Esophagus muscularis mucosa (tissue), 4 donors: ENCODE results near the gene ZBED4.

ENCODE experiments used
- CTCF ChIP-seq, 3 experiments: fragments of 200-600 bp in 2 of 3; fragments of 450-650 bp in 1 of 3; sonication (generic) in 2 of 3; IDR thresholded peaks; one replicate each; pipeline ENCODE4 v1.5.1; 2017 to 2019; ENCODE audit warnings: antibody characterized with exemption in 3 of 3, mild to moderate bottlenecking in 2 of 3, moderate library complexity in 1 of 3
- EP300 ChIP-seq: sonication (generic); formaldehyde crosslinking; IDR thresholded peaks from one replicate; pipeline ENCODE4 v1.6.1; 2017; ENCODE audit warnings: antibody characterized with exemption
- POLR2A ChIP-seq: fragments of 450-650 bp; IDR thresholded peaks from one replicate; pipeline ENCODE4 v1.6.1; 2017; ENCODE audit warnings: antibody characterized with exemption, moderate library complexity, mild to moderate bottlenecking, low read depth
- POLR2AphosphoS5 ChIP-seq, 2 donors: sonication (generic); formaldehyde crosslinking; IDR thresholded peaks; one replicate each; pipeline ENCODE4 v1.6.1; 2017; ENCODE audit warnings: antibody characterized with exemption in 2 of 2

GRCh38 chr22:49867303-49868265 lies 13.9 kb downstream of the ZBED4 start:
- no peak for TF ChIP-seq CTCF (IDR thresholded peaks at IDR 0.05)
- TF ChIP-seq EP300 = no peak
- no peak for TF ChIP-seq POLR2AphosphoS5 (IDR thresholded peaks at IDR 0.05)
- no peak for TF ChIP-seq POLR2A
